ENCODE results near the gene FGL2. TPM values are rescaled to one million over a fixed set of nuclear protein-coding genes. Genes with fewer than 3 reads are reported as not detected.
"Not testable (repeated sequence)": the region's sequence is repeated elsewhere in the genome, so short reads cannot be mapped to it uniquely, and the experiment has no call there.

The FGL2 gene
- total and polyA plus RNA-seq, 2 experiments from 2014 or later = not detected

DNA sequence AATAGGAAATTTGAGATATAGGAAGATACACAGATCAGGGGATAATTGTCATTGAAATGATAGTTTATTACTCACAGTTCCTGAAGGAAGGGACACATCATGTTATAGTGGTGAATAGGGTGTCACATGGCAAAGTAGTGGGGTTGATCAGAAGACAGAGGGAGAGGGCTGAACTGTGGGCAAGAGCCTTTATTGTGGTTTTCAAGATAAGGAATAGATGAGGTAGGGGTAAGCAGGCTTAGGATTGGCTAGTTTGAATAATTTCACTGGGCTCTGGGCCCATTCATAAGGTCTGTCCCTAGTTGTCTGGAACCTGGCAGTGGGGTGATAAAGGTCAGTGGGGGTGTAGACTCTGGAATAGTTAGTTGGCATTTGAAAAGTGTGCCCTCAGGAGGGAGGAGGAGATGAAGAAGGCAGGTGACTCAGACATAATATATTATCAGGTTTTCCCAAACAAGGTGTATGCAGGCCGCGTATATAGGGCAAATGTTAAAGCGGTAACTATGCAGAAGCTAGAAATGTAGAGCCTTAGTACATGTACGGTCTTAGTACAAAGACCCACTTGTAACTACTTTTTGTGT is 18.5 kb downstream of the FGL2 start (continued):
- TF ChIP-seq, protein P1, sequence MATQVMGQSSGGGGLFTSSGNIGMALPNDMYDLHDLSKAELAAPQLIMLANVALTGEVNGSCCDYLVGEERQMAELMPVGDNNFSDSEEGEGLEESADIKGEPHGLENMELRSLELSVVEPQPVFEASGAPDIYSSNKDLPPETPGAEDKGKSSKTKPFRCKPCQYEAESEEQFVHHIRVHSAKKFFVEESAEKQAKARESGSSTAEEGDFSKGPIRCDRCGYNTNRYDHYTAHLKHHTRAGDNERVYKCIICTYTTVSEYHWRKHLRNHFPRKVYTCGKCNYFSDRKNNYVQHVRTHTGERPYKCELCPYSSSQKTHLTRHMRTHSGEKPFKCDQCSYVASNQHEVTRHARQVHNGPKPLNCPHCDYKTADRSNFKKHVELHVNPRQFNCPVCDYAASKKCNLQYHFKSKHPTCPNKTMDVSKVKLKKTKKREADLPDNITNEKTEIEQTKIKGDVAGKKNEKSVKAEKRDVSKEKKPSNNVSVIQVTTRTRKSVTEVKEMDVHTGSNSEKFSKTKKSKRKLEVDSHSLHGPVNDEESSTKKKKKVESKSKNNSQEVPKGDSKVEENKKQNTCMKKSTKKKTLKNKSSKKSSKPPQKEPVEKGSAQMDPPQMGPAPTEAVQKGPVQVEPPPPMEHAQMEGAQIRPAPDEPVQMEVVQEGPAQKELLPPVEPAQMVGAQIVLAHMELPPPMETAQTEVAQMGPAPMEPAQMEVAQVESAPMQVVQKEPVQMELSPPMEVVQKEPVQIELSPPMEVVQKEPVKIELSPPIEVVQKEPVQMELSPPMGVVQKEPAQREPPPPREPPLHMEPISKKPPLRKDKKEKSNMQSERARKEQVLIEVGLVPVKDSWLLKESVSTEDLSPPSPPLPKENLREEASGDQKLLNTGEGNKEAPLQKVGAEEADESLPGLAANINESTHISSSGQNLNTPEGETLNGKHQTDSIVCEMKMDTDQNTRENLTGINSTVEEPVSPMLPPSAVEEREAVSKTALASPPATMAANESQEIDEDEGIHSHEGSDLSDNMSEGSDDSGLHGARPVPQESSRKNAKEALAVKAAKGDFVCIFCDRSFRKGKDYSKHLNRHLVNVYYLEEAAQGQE (IDR thresholded peaks at IDR 0.05; ENCODE audit: unreplicated experiment) = no peak
- TF ChIP-seq EZH2 (IDR thresholded peaks at IDR 0.05; ENCODE audit: low read depth, unreplicated experiment) = no peak
- TF ChIP-seq EZH2phosphoT487 (IDR thresholded peaks at IDR 0.05; ENCODE audit: unreplicated experiment) = no peak
- TF ChIP-seq, protein P2, sequence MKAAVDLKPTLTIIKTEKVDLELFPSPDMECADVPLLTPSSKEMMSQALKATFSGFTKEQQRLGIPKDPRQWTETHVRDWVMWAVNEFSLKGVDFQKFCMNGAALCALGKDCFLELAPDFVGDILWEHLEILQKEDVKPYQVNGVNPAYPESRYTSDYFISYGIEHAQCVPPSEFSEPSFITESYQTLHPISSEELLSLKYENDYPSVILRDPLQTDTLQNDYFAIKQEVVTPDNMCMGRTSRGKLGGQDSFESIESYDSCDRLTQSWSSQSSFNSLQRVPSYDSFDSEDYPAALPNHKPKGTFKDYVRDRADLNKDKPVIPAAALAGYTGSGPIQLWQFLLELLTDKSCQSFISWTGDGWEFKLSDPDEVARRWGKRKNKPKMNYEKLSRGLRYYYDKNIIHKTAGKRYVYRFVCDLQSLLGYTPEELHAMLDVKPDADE (IDR thresholded peaks at IDR 0.05) = no peak
- no peak for TF ChIP-seq STAT1 (IDR thresholded peaks at IDR 0.05; ENCODE audit: unreplicated experiment)
- TF ChIP-seq JUNB (IDR thresholded peaks at IDR 0.05; ENCODE audit: unreplicated experiment) = no peak
- no peak for TF ChIP-seq POLR2AphosphoS5 (IDR thresholded peaks at IDR 0.05; ENCODE audit: low read depth)

DNA sequence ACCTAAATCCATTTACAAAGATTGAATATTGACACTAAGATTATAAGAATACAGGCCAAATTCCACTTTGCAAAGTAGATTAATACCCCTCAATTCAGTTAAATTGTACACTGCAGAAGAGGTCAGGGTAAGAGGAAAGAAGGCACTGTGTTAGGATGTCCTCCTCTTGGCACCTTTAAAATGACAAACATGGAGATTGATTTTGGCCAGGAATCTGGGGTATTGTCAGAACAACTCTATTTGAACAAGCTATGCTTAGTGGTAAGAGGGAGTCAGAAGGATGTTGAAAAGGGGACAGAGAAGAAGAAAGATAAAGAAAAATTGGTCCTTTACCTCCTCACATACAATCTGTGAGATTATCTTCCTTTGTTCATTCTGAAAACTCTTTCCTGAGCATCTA is 21.6 kb downstream of the FGL2 start:
- not testable (repeated sequence) for H3K4me1 Mint-ChIP-seq; ATAC-seq; H3K4me3 Mint-ChIP-seq; H3K36me3 ChIP-seq (ENCODE audit: insufficient read depth); H3K4me3 ChIP-seq; H3K27me3 Mint-ChIP-seq (ENCODE audit: insufficient read depth, low read depth, poor library complexity); H3K4me1 ChIP-seq (ENCODE audit: insufficient read depth); H3K79me2 ChIP-seq (replicated peaks; ENCODE audit: insufficient read depth); H3F3A ChIP-seq (replicated peaks; ENCODE audit: low read depth); H3K4me2 ChIP-seq; DNase-seq (ENCODE audit: low spot score); H3K9me2 ChIP-seq (ENCODE audit: insufficient read depth); H3K27me3 ChIP-seq (ENCODE audit: insufficient read depth); H2AFZ ChIP-seq; H3K36me3 Mint-ChIP-seq (ENCODE audit: low read depth); H3K9me3 Mint-ChIP-seq; H3K27ac ChIP-seq (ENCODE audit: low read depth); H4K20me1 ChIP-seq (replicated peaks; ENCODE audit: insufficient read depth); H3K27ac Mint-ChIP-seq

DNA sequence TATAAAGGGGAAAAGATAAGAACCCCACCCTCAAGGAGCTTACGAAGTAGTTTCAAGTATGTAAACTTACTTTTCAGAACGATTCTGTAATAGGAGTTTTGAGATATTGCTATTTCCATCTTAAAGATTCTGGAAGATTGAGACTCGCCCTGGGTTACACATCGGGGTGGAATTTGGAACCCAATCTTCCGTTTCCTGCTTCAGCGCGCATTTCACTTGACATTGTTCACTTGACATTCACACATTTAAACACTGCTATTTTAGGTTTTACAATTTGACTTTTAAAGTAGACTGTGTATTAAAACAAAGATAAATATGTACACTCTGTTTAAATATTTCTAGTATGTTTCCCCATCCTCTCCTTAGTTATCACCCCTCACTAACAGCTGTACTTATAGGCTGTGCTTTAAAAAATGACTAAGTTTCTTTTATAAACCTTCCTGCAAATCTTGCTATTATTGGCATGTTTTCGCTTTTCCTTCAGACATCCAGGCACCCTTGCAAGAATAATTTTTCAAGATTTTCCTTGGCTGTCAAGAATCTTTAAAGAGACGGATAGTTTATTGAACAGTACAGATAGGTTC is 22.2 kb downstream of the FGL2 start:
- not testable (repeated sequence) for H3K27ac Mint-ChIP-seq; H3K79me2 ChIP-seq (replicated peaks; ENCODE audit: insufficient read depth); H3K4me1 ChIP-seq (ENCODE audit: insufficient read depth); H3K36me3 ChIP-seq (ENCODE audit: insufficient read depth); H3K27ac ChIP-seq (ENCODE audit: low read depth); H3K4me1 Mint-ChIP-seq; H3K36me3 Mint-ChIP-seq (ENCODE audit: low read depth); H3K27me3 Mint-ChIP-seq (ENCODE audit: insufficient read depth, low read depth, poor library complexity); H3K4me3 ChIP-seq; ATAC-seq; H3K4me3 Mint-ChIP-seq; H3K9me3 Mint-ChIP-seq; H3K9me2 ChIP-seq (ENCODE audit: insufficient read depth); H4K20me1 ChIP-seq (replicated peaks; ENCODE audit: insufficient read depth); DNase-seq (ENCODE audit: low spot score); H3K27me3 ChIP-seq (ENCODE audit: insufficient read depth); H3F3A ChIP-seq (replicated peaks; ENCODE audit: low read depth); H2AFZ ChIP-seq; H3K4me2 ChIP-seq

DNA sequence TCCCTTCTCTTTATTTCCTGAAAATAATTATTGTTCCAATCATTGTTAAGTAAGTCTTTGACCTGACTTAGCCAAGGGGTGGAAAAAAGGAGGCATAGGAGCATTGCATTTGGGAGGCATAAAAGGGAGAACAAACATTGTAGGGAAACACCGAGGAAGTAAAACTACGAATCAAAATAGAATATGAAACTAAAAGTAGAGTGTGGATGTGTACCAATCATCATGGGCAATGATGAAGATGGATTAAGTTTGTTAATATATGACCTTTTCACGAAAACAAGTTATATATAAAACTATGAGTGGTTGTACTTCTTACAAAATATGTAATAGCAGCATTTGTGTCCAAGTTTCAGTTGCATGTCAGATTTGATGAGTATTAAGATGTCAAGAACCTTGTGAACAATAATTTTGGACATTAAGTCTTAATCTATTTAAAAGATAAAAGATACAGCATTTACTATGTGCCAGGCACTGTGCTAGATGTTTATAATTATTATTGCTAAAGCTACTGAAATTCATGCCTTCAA is 24.3 kb downstream of the FGL2 start:
- H3K4me3 Mint-ChIP-seq; H3K27me3 ChIP-seq (ENCODE audit: insufficient read depth); H3K4me3 ChIP-seq; H3F3A ChIP-seq (replicated peaks; ENCODE audit: low read depth); H3K79me2 ChIP-seq (replicated peaks; ENCODE audit: insufficient read depth); H3K4me1 ChIP-seq (ENCODE audit: insufficient read depth); H3K4me2 ChIP-seq; H4K20me1 ChIP-seq (replicated peaks; ENCODE audit: insufficient read depth); DNase-seq (ENCODE audit: low spot score); H3K9me3 Mint-ChIP-seq; H3K36me3 Mint-ChIP-seq (ENCODE audit: low read depth); H3K27ac ChIP-seq (ENCODE audit: low read depth); H2AFZ ChIP-seq; H3K36me3 ChIP-seq (ENCODE audit: insufficient read depth); ATAC-seq; H3K27me3 Mint-ChIP-seq (ENCODE audit: insufficient read depth, low read depth, poor library complexity); H3K27ac Mint-ChIP-seq; H3K9me2 ChIP-seq (ENCODE audit: insufficient read depth); H3K4me1 Mint-ChIP-seq: not testable (repeated sequence)

DNA sequence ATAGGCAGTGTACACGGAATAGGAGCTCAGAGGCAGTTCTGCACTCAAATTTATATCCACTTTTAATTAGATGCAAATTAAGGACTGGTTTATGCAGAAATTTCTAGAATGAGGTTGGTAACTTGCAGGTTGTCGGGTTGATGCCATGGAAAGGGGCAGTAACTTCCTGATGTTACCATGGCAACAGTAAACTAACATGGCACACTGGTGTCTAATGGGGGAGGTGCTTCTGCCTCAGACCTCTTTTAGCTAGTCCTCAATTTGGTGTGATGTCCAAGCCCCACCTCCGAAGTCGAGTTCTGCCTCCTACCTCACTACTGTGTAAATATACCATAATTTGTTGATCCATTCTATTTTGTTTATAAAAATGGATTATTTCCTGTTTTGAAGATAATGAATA is 25.2 kb downstream of the FGL2 start:
- not testable (repeated sequence) for ATAC-seq; H3K4me1 Mint-ChIP-seq; DNase-seq (ENCODE audit: low spot score); H4K20me1 ChIP-seq (replicated peaks; ENCODE audit: insufficient read depth); H3K36me3 Mint-ChIP-seq (ENCODE audit: low read depth); H3K9me2 ChIP-seq (ENCODE audit: insufficient read depth); H2AFZ ChIP-seq; H3F3A ChIP-seq (replicated peaks; ENCODE audit: low read depth); H3K4me2 ChIP-seq; H3K36me3 ChIP-seq (ENCODE audit: insufficient read depth); H3K27me3 ChIP-seq (ENCODE audit: insufficient read depth); H3K79me2 ChIP-seq (replicated peaks; ENCODE audit: insufficient read depth); H3K27ac Mint-ChIP-seq; H3K4me3 ChIP-seq; H3K27me3 Mint-ChIP-seq (ENCODE audit: insufficient read depth, low read depth, poor library complexity); H3K4me1 ChIP-seq (ENCODE audit: insufficient read depth); H3K9me3 Mint-ChIP-seq; H3K4me3 Mint-ChIP-seq; H3K27ac ChIP-seq (ENCODE audit: low read depth)

All from GM23338 (cell line).